ENCODE data around the gene NRN1L.

DNA sequence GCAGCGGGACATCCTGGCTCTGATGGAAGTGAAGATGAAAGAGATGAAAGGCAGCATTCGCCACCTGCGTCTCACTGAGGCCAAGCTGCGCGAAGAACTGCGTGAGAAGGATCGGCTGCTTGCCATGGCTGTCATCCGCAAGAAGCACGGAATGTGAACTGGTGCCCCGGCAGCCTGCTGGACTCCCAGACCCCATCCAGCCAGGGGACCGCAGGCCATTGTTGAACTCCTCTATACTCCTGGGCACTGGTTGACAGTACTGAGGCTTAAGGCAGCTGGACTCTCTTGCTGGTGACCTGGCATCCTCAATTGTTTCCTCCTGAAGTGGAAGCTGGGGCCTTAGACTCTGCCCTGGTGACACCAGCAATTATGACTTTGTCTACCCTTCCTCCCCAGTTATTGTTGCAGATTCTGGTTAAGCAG is 41.3 kb upstream of the NRN1L start:
- TF ChIP-seq EZH2 (IDR thresholded peaks at IDR 0.05; ENCODE audit: low read length, unreplicated experiment) (no peak), EZH2phosphoT487 (IDR thresholded peaks at IDR 0.05; ENCODE audit: borderline replicate concordance, low read length) (no peak)
- TF ChIP-seq, protein P1, sequence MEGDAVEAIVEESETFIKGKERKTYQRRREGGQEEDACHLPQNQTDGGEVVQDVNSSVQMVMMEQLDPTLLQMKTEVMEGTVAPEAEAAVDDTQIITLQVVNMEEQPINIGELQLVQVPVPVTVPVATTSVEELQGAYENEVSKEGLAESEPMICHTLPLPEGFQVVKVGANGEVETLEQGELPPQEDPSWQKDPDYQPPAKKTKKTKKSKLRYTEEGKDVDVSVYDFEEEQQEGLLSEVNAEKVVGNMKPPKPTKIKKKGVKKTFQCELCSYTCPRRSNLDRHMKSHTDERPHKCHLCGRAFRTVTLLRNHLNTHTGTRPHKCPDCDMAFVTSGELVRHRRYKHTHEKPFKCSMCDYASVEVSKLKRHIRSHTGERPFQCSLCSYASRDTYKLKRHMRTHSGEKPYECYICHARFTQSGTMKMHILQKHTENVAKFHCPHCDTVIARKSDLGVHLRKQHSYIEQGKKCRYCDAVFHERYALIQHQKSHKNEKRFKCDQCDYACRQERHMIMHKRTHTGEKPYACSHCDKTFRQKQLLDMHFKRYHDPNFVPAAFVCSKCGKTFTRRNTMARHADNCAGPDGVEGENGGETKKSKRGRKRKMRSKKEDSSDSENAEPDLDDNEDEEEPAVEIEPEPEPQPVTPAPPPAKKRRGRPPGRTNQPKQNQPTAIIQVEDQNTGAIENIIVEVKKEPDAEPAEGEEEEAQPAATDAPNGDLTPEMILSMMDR (conservative IDR thresholded peaks at IDR 0.05; ENCODE audit: low read depth, low read length), result no peak
